Astrocyte of the hippocampus (primary cell): ENCODE measurements around the gene XPO4.

Source experiments
- DNase-seq: peaks from one replicate; pipeline ENCODE4 v3.0.0; 2011; ENCODE audit warnings: low read depth, low spot score

XPO4 gene

DNA sequence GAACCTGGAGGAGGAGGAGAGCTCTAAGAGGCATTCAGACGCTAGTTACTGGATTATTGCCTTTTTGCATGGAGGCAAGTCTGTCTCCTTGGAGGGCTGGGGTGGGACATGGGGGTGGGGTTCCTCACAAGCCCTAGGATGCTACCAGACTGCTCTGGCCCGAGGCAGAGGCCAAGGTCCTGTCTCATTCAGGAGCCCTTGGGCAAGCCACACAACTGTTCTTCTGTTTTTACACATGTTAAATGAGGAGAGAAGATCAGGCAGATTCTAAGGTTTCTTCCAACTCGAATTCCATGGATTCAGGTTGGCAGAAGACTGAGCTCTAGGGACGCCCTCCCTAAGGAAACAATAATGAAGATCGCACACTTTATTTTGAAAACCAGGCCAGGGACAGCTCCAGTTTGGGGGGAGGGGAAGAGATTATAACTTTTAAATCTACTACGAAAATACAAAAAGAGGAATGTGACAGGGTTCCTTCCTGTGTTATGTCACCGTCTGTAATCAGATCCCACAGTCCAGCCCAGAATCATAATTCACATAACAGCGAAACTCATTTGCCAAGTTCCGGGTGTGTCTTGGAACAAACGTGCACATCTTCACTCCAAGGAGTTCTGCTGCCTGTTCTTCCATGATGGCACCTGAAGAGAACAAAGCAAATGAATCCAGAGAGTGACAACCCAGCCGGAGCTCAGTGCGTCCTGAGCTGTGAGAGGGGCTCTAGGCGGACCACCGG, 173.8 kb downstream of the XPO4 start:
- no peak for DNase-seq

DNA sequence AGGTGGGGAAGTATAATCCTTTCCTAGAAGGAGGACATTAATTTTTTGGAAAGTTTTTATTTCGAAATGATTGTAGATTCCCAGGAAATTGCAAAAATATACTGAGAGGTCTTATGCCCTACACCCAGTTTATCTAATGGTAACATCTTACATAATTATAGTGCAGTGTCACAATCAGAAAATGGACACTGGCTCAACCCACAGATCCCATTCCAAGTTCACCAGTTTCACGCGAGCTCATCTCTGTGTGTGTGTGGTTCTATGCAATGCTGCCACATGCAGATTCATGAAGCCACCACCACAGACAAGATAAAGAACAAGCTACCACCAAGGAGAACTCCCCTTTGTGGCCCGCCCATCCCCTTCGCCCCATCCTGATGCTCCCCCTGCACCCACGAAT, 174.7 kb downstream of the XPO4 start:
- no peak for DNase-seq
